ENCODE measurements around the gene TNFSF15. TPM values are rescaled to one million over a fixed set of nuclear protein-coding genes. Genes with fewer than 3 reads are reported as not detected.

TNFSF15 gene
- total RNA-seq, 1 experiment from 2014 or later = not detected

DNA sequence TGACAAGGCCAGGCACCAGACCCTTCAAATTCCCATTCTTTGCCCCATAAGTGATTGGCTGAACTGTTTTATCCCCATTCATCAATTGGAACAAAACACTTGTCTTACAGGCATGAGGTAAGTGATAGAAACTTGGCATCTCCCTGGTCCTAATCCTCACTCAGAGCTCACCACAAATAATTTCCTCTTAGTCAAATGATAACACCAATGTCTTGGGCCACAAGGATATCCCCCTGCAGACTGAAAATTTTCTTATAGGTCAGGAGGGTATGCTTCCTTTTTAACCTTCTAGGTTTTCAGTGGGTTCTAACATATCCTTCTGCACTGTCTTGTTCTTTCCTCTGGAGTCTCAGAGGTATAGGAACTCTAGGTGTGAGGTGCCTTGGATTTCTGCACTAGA, 14.5 kb downstream of the TNFSF15 start (continued):
- TF ChIP-seq FOSL1 (IDR thresholded peaks at IDR 0.05; ENCODE audit: low read depth) (no peak), EGR1 (IDR thresholded peaks at IDR 0.05; ENCODE audit: low read depth) (no peak), ZNF274 (IDR thresholded peaks at IDR 0.05; ENCODE audit: low read depth, low read length) (no peak), YY1 (IDR thresholded peaks at IDR 0.05; ENCODE audit: extremely low read depth, insufficient replicate concordance, low read depth, low read length) (no peak)

- Histone ChIP-seq H3K27me3 (ENCODE audit: insufficient read depth, low read length) (0 out of 2 replicates have a peak, but pooled peaks cover 8% of the 10 kb centered on the region), H3K36me3 (ENCODE audit: control insufficient read depth in 1 of 2, insufficient read depth in 2 of 2, low read length in 2 of 2) (no peaks in the 10 kb centered on the region), H4K20me1 (ENCODE audit: insufficient read depth) (no peaks in the 10 kb centered on the region), H3K9ac (ENCODE audit: low read length) (no peak overlapping the region), H3K4me2 (ENCODE audit: low read length) (no peak overlapping the region), H3K9me3 (ENCODE audit: control insufficient read depth in 1 of 2, insufficient read depth in 1 of 2, low read depth in 1 of 2, low read length in 2 of 2) (no peaks in the 10 kb centered on the region), H3K79me2 (ENCODE audit: insufficient read depth, low read length) (no peaks in the 10 kb centered on the region), H3K4me3 (replicated peaks in 1 of 2; ENCODE audit: low read depth in 1 of 2, low read length in 2 of 2) (no peak overlapping the region), H3K9me2 (ENCODE audit: insufficient read depth) (no peaks in the 10 kb centered on the region), H3K4me1 (ENCODE audit: control insufficient read depth in 1 of 2, insufficient read depth in 2 of 2, low read length in 2 of 2) (no peaks in the 10 kb centered on the region), H2AFZ (ENCODE audit: low read depth, low read length, poor library complexity, severe bottlenecking) (no peak overlapping the region), H3K27ac (ENCODE audit: low read depth, low read length) (no peak overlapping the region)
- DNase-seq (ENCODE audit: low read depth, low spot score) (no peak), ATAC-seq (no peak)
- CTCF ChIA-PET = no interaction called here
- RAD21 ChIA-PET (ENCODE audit: low non-redundant PET in 1 of 2, low total read pairs in 2 of 2, uncharacterized antibody in 2 of 2, unreplicated experiment in 2 of 2) = no interaction called here
- TF ChIP-seq, protein P1, sequence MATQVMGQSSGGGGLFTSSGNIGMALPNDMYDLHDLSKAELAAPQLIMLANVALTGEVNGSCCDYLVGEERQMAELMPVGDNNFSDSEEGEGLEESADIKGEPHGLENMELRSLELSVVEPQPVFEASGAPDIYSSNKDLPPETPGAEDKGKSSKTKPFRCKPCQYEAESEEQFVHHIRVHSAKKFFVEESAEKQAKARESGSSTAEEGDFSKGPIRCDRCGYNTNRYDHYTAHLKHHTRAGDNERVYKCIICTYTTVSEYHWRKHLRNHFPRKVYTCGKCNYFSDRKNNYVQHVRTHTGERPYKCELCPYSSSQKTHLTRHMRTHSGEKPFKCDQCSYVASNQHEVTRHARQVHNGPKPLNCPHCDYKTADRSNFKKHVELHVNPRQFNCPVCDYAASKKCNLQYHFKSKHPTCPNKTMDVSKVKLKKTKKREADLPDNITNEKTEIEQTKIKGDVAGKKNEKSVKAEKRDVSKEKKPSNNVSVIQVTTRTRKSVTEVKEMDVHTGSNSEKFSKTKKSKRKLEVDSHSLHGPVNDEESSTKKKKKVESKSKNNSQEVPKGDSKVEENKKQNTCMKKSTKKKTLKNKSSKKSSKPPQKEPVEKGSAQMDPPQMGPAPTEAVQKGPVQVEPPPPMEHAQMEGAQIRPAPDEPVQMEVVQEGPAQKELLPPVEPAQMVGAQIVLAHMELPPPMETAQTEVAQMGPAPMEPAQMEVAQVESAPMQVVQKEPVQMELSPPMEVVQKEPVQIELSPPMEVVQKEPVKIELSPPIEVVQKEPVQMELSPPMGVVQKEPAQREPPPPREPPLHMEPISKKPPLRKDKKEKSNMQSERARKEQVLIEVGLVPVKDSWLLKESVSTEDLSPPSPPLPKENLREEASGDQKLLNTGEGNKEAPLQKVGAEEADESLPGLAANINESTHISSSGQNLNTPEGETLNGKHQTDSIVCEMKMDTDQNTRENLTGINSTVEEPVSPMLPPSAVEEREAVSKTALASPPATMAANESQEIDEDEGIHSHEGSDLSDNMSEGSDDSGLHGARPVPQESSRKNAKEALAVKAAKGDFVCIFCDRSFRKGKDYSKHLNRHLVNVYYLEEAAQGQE (IDR thresholded peaks at IDR 0.05; ENCODE audit: low read depth) = no peak
- TF ChIP-seq SIN3A (IDR thresholded peaks at IDR 0.05; ENCODE audit: low read depth) (no peak), POLR2AphosphoS5 (IDR thresholded peaks at IDR 0.05; ENCODE audit: low read depth, low read length) (no peak), MAX (IDR thresholded peaks at IDR 0.05) (no peak), CBX3 (IDR thresholded peaks at IDR 0.05; ENCODE audit: low read depth) (no peak), ZNF274 (IDR thresholded peaks at IDR 0.05; ENCODE audit: low read depth, low read length) (no peak)
- BruUV-seq (replicated peaks) = no TSS peak
- POLR2A ChIA-PET = no interaction called here
- intact Hi-C loops (cut with micrococcal nuclease) = no loop called here
Observed at GRCh38 chr9:114790521-114790920, 15.3 kb downstream of the TNFSF15 start.
